Measurements from ENCODE around the gene PTPRR.

GRCh38 chr12:70822412-70822811, 98.1 kb downstream of the PTPRR start:
- TF ChIP-seq POLR2A (IDR thresholded peaks at IDR 0.05; ENCODE audit: low read depth, low read length) (no peak), CTCF (IDR thresholded peaks at IDR 0.05; ENCODE audit: extremely low read depth in 1 of 2, insufficient read depth in 1 of 2, low read depth in 1 of 2, low read length in 2 of 2) (no peak), FOS (IDR thresholded peaks at IDR 0.05; ENCODE audit: borderline replicate concordance, insufficient read depth, low read length) (no peak), POLR2AphosphoS5 (IDR thresholded peaks at IDR 0.05; ENCODE audit: insufficient read depth, low read depth, low read length) (no peak), MAX (IDR thresholded peaks at IDR 0.05; ENCODE audit: insufficient read depth, insufficient read length) (no peak), JUN (IDR thresholded peaks at IDR 0.05; ENCODE audit: borderline replicate concordance, insufficient read depth, insufficient read length, low read depth) (no peak), MYC (IDR thresholded peaks at IDR 0.05; ENCODE audit: low read depth, low read length) (no peak), EZH2 (IDR thresholded peaks at IDR 0.05; ENCODE audit: borderline replicate concordance, low read depth, low read length, severe bottlenecking) (no peak), GATA2 (IDR thresholded peaks at IDR 0.05; ENCODE audit: insufficient read depth, insufficient read length, low read depth, low read length) (no peak)
